Upper lobe of right lung (tissue), 1 donor: ENCODE results near the gene HASPIN. TPM values are rescaled to one million over a fixed set of nuclear protein-coding genes. Genes with fewer than 3 reads are reported as not detected.

Experiments
- ATAC-seq: fragments of 200-7000 bp; cut with Tn5 transposase; one replicate; pipeline ENCODE4 v1.9.1; 2020; ENCODE audit warnings: mild to moderate bottlenecking, moderate library complexity
- DNase-seq: peaks from one replicate; pipeline ENCODE4 v3.0.0-alpha.2; 2020
- H3K27ac ChIP-seq: fragments of 200-600 bp; one replicate; pipeline ENCODE4 v1.8.0; 2022
- H3K27me3 ChIP-seq: fragments of 200-600 bp; one replicate; pipeline ENCODE4 v1.8.0; 2022; ENCODE audit warnings: mild to moderate bottlenecking
- H3K36me3 ChIP-seq: fragments of 200-600 bp; one replicate; pipeline ENCODE4 v1.8.0; 2022
- H3K4me1 ChIP-seq: fragments of 200-600 bp; one replicate; pipeline ENCODE4 v1.8.0; 2022
- H3K4me3 ChIP-seq: fragments of 200-600 bp; one replicate; pipeline ENCODE4 v1.8.0; 2022; ENCODE audit warnings: mild to moderate bottlenecking
- H3K9me3 ChIP-seq: fragments of 200-600 bp; one replicate; pipeline ENCODE4 v1.8.0; 2022
- CTCF ChIP-seq: fragments of 200-600 bp; IDR thresholded peaks from one replicate; pipeline ENCODE4 v1.8.0; 2022; ENCODE audit warnings: antibody characterized with exemption
- intact Hi-C: fragments of 100-400 bp; cut with DNase I; formaldehyde crosslinking; loops from one replicate; pipeline ENCODE4 v1.11.0; 2022
- total RNA-seq: library from RNA; stranded (reverse); fragmentation: NEBNext Ultra II Directional; extraction: Animal tissue kit (Norgen Biotek cat#: 25700); gene quantifications from one replicate; pipeline ENCODE4 v1.2.1, GENCODE V29; 2021
- donor health status: DM: no; HTN: yes; CAD: no; lungs with severe emphysema.

HASPIN gene
- total RNA-seq, 1 donor from 2014 or later = 0.41 TPM

GRCh38 chr17:3712811-3713463, 10.8 kb upstream of the HASPIN start:
- H3K27ac ChIP-seq = no peak overlapping the region
- H3K4me3 ChIP-seq = no peak overlapping the region
- no peaks in the 10 kb centered on the region for H3K27me3 ChIP-seq
- DNase-seq (no peak), ATAC-seq (no peak)
- H3K4me1 ChIP-seq = peaks cover 3% of the 10 kb centered on the region
- no peaks in the 10 kb centered on the region for H3K9me3 ChIP-seq
- TF ChIP-seq CTCF = no peak
- intact Hi-C loops = no loop called here
- peaks cover 51% of the 10 kb centered on the region for H3K36me3 ChIP-seq

- Histone ChIP-seq H3K4me3 (no peak overlapping the region), H3K27ac (no peak overlapping the region), H3K4me1 (peaks cover 10% of the 10 kb centered on the region), H3K36me3 (peaks cover 67% of the 10 kb centered on the region), H3K27me3 (no peaks in the 10 kb centered on the region), H3K9me3 (no peaks in the 10 kb centered on the region)
- TF ChIP-seq CTCF = no peak
- ATAC-seq = no peak
- DNase-seq = no peak
- intact Hi-C loops = no loop called here
Observed at GRCh38 chr17:3715296-3715695, 8.4 kb upstream of the HASPIN start.

GRCh38 chr17:3718201-3718600, 5.5 kb upstream of the HASPIN start:
- Histone ChIP-seq H3K9me3 (no peaks in the 10 kb centered on the region), H3K4me3 (no peak overlapping the region), H3K36me3 (peaks cover 62% of the 10 kb centered on the region), H3K4me1 (peaks cover 31% of the 10 kb centered on the region), H3K27me3 (no peaks in the 10 kb centered on the region), H3K27ac (no peak overlapping the region)
- DNase-seq = no peak
- ATAC-seq = no peak
- TF ChIP-seq CTCF = no peak
- intact Hi-C loops = no loop called here

GRCh38 chr17:3719265-3719664, 4.4 kb upstream of the HASPIN start:
- DNase-seq = no peak
- Histone ChIP-seq H3K9me3 (no peaks in the 10 kb centered on the region), H3K27me3 (no peaks in the 10 kb centered on the region), H3K27ac (peak overlapping the region; percentile 40), H3K4me3 (no peak overlapping the region), H3K36me3 (peaks cover 52% of the 10 kb centered on the region), H3K4me1 (peaks cover 34% of the 10 kb centered on the region)
- TF ChIP-seq CTCF = no peak
- ATAC-seq = no peak
- intact Hi-C loops = no loop called here

- Histone ChIP-seq H3K4me3 (peak overlapping the region; percentile 96), H3K27ac (peak overlapping the region; percentile 88), H3K9me3 (no peaks in the 10 kb centered on the region), H3K36me3 (peaks cover 18% of the 10 kb centered on the region), H3K4me1 (peaks cover 37% of the 10 kb centered on the region), H3K27me3 (no peaks in the 10 kb centered on the region)
- DNase-seq (no peak), ATAC-seq (no peak)
- TF ChIP-seq CTCF = no peak
- intact Hi-C loops = no loop called here
Observed at GRCh38 chr17:3722716-3723115, 987 bp upstream of the HASPIN start.

DNA sequence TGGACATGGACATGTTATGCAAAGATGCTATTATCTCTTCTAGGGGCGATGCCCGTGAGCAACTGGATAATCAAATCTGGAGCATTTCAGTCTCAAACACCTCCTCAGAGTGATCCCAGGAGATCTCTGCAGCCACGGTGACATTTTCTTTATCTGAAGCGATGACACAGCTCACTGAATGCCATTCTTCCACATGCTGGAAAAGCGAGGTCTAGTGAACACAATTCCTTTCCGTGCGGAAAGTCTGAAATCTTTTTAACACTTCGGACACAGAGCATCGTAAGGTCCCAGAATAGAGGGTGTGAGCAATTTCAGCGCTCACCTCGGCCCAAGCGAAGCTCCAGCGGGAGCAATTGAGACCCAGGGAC, 531 bp upstream of the HASPIN start:
- Histone ChIP-seq H3K4me3 (peak overlapping the region; percentile 96), H3K36me3 (peaks cover 13% of the 10 kb centered on the region), H3K27me3 (no peaks in the 10 kb centered on the region), H3K4me1 (peaks cover 37% of the 10 kb centered on the region), H3K27ac (peak overlapping the region; percentile 88), H3K9me3 (no peaks in the 10 kb centered on the region)
- ATAC-seq (no peak), DNase-seq (no peak)
- intact Hi-C loops = no loop called here
- TF ChIP-seq CTCF = no peak
